ENCODE data around the gene NDUFB3. TPM values are rescaled to one million over a fixed set of nuclear protein-coding genes. Genes with fewer than 3 reads are reported as not detected.
"Not testable (repeated sequence)": the region's sequence is repeated elsewhere in the genome, so short reads cannot be mapped to it uniquely, and the experiment has no call there.

NDUFB3 gene
- total RNA-seq, result 10 to 100 TPM; 14.8 to 36.7 (median 26.6) TPM
- 10 to 100 TPM; 23.2 to 42.5 TPM for polyA plus RNA-seq

DNA sequence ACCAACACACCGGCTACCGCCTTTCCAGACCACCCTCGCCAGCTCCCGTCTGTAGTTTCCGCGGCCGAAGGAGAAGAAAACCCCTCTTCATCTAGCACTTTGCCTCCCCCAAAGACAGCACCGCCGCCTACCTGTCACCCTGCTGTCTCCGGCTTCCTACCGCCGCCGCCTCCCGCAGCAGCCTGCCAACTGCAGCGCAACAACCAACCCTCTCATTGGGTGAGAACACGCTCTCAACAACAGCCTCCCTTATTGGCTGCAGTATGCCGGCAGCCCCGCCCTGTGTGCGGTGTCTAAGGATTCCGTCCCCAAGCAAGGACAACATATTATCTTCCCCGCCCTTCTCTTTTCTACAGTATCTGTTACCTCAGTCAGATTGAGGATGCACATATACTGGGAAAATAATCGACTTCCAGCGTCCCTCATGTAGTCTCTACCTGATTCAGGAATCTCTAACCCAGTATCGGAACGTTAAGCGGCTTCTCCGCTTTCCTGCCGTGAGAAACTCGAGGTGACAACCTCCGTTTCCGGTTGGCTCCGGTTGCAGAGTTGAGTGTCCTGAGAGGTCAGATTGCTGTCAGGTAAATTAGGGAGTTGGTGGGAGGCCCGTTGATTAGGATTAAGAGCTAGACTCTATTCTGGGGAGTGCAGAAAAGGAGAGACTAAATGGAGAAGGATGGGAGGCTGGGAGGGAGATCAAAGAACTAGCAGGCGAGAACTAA, at the start of gene NDUFB3, which contains the start of gene HYCC2:
Gene NDUFB3, plus strand, starts transcription at position 523 of the 722 bp plus-strand sequence. CDS start 6,882 bp downstream, outside the sequence.
Gene HYCC2, minus strand, starts transcription at position 193 of the 722 bp plus-strand sequence. CDS start 47,662 bp downstream, outside the sequence.
- DNase-seq, result peak; percentile 87 to 93 (median 90)
- peak; percentile 85 for FAIRE-seq
- TF ChIP-seq, protein P1, sequence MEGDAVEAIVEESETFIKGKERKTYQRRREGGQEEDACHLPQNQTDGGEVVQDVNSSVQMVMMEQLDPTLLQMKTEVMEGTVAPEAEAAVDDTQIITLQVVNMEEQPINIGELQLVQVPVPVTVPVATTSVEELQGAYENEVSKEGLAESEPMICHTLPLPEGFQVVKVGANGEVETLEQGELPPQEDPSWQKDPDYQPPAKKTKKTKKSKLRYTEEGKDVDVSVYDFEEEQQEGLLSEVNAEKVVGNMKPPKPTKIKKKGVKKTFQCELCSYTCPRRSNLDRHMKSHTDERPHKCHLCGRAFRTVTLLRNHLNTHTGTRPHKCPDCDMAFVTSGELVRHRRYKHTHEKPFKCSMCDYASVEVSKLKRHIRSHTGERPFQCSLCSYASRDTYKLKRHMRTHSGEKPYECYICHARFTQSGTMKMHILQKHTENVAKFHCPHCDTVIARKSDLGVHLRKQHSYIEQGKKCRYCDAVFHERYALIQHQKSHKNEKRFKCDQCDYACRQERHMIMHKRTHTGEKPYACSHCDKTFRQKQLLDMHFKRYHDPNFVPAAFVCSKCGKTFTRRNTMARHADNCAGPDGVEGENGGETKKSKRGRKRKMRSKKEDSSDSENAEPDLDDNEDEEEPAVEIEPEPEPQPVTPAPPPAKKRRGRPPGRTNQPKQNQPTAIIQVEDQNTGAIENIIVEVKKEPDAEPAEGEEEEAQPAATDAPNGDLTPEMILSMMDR (IDR thresholded peaks at IDR 0.05), result no peak
- Histone ChIP-seq H3K4me3 (peak within 1 kb of the TSS; percentile 63 to 96 (median 91)), H3K9me3 (no peaks in the 10 kb centered on the region), H3K27ac (peak within 1 kb of the TSS; percentile 81 to 88 (median 86)), H3K4me1 (peaks cover 9 to 31% (median 23%) of the 10 kb centered on the region in 3 donors), H3K36me3 (no peaks in the 10 kb centered on the region), H3K27me3 (no peaks in the 10 kb centered on the region)
- peak; percentile 99 to 100 (median 99) for ATAC-seq
- intact Hi-C loops (cut with DNase I), result no loop called here
- 0% methylated on average over 31 to 34 of the region's 34 CpGs for WGBS, 2 donors

DNA sequence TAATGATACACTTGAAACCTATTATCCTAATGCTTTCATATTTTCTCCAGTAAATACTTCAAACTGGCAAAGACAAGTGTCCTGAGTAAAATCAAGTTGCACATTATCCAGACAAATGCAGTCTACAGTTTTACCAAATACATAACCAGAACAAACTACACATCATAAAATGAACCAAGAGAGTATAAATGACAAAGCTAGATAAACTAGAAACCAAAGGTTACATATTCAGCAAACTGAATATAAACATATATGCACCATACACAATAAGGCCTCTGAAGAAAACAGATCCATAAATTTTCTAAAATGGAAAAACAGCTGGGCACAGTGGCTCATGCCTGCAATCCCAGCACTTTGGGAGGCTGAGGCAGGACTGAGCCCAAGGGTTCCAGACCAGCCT, 47.3 kb upstream of the NDUFB3 start:
- Histone ChIP-seq H3K27me3 (no peaks in the 10 kb centered on the region), H3K27ac (no peak overlapping the region), H3K9me3 (no peaks in the 10 kb centered on the region), H3K36me3 (peaks cover 0 to 7% (median 2%) of the 10 kb centered on the region in 3 donors), H3K4me1 (no peaks in the 10 kb centered on the region), H3K4me3 (no peak overlapping the region)
- ATAC-seq (no peak), DNase-seq (no peak), FAIRE-seq (no peak)
- TF ChIP-seq, protein P1 (IDR thresholded peaks at IDR 0.05), result no peak
- intact Hi-C loops (cut with DNase I), result no loop called here

DNA sequence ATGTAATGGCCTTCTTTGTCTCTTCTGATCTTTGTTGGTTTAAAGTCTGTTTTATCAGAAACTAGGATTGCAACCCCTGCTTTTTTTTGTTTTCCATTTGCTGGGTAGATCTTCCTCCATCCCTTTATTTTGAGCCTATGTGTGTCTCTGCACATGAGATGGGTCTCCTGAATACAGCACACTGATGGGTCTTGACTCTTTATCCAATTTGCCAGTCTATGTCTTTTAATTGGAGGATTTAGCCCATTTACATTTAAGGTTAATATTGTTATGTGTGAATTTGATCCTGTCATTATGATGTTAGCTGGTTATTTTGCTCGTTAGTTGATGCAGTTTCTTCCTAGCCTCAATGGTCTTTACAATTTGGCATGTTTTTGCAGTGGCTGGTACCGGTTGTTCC, 37.4 kb upstream of the NDUFB3 start:
- H3K9me3 ChIP-seq; H3K27ac ChIP-seq; intact Hi-C loops (cut with DNase I); H3K4me1 ChIP-seq; DNase-seq; H3K36me3 ChIP-seq; FAIRE-seq; H3K4me3 ChIP-seq; H3K27me3 ChIP-seq; ATAC-seq: not testable (repeated sequence)
- 100% methylated on average over 1 of the region's 2 CpGs for WGBS, 2 donors

DNA sequence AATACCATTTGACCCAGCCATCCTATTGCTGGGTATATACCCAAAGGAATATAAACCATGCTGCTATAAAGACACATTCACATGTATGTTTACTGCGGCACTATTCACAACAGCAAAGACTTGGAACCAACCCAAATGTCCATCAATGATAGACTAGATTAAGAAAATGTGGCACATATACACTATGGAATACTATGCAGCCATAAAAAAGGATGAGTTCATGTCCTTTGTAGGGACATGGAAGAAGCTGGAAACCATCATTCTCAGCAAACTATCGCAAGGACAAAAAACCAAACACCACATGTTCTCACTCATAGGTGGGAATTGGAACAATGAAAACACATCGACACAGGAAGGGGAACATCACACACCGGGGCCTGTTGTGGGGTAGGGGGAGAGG, 33.4 kb upstream of the NDUFB3 start:
- FAIRE-seq; H3K27ac ChIP-seq; DNase-seq; ATAC-seq; H3K27me3 ChIP-seq; H3K9me3 ChIP-seq; intact Hi-C loops (cut with DNase I); H3K4me3 ChIP-seq; H3K4me1 ChIP-seq; H3K36me3 ChIP-seq: not testable (repeated sequence)
- WGBS, 2 donors, result 93 to 98% methylated on average over 4 of the region's 4 CpGs

DNA sequence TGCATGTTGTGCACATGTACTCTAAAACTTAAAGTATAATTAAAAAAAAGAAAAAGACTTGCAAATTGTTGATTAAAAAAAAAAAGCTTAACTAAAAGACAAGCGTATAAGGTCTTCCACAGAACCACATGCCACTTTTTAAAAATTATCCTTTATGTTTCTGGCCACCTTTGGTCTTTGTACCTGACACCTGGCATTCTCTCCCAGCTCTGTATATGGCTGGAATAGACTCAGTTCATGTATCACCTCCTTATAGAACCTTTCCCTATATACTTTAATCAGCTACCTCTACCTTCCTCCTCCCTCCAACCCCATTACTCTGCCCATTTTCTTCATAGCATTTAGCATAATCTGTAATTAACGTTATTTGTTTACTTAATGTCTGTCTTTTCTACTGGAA, 32.9 kb upstream of the NDUFB3 start:
- Histone ChIP-seq H3K9me3 (no peaks in the 10 kb centered on the region), H3K36me3 (no peaks in the 10 kb centered on the region), H3K4me3 (no peak overlapping the region), H3K27ac (no peak overlapping the region), H3K4me1 (no peaks in the 10 kb centered on the region), H3K27me3 (no peaks in the 10 kb centered on the region)
- FAIRE-seq (no peak), ATAC-seq (no peak), DNase-seq (no peak)
- TF ChIP-seq, protein P1 (IDR thresholded peaks at IDR 0.05), result no peak
- intact Hi-C loops (cut with DNase I), result no loop called here
- WGBS, 2 donors, result 88 to 94% methylated on average over 2 of the region's 2 CpGs

All from pancreas (tissue), 10 donors.